H1 (cell line): ENCODE results near the gene TROAP. TPM values are rescaled to one million over a fixed set of nuclear protein-coding genes. Genes with fewer than 3 reads are reported as not detected.

Experiments
- NANOG ChIP-seq: IDR thresholded peaks from 2 replicates; pipeline ENCODE4 v1.6.1; 2011; ENCODE audit warnings: low read length, low read depth, mild to moderate bottlenecking, inconsistent platforms; ENCODE audit not compliant: insufficient read depth, poor library complexity, severe bottlenecking
- SIN3A ChIP-seq, 2 experiments: IDR thresholded peaks in 1 of 2; conservative IDR thresholded peaks in 1 of 2; 2 replicates each; pipeline ENCODE4 v1.6.1; 2011 to 2012; ENCODE audit warnings: low read length in 2 of 2, improper control_type of control experiment in 1 of 2, low read depth in 1 of 2, mild to moderate bottlenecking in 1 of 2
- polyA plus RNA-seq, 7 experiments: library from polyadenylated mRNA; depleted of rRNA in 3 of 7; stranded (reverse) in 5 of 7; unstranded in 2 of 7; fragments of >200 nt in 5 of 7; fragments of 200-250 nt in 2 of 7; gene quantifications; 1 replicate in 5 of 7; 2 replicates in 1 of 7; 4 replicates in 1 of 7; pipeline versions ENCODE4 v1.2.1 to v1.2.3, GENCODE V29; 2011 to 2013; ENCODE audit warnings: missing spikeins in 2 of 7, mixed read lengths in 2 of 7
- total RNA-seq: library from RNA; stranded (reverse); fragmentation: NEBNext Ultra II Directional; extraction: Animal tissue kit (Norgen Biotek cat#: 25700); gene quantifications from 2 replicates; pipeline ENCODE4 v1.2.1, GENCODE V29; 2021

TROAP gene
- total and polyA plus RNA-seq, 2 of the 8 experiments (the other 6 are each of a cell fraction or from before 2014, with no cell fraction given): 36.7 to 52.0 TPM

GRCh38 chr12:49375406-49375805 lies 52.4 kb downstream of the TROAP start (continued):
- TF ChIP-seq SIN3A (conservative IDR thresholded peaks at IDR 0.05 in 1 of 2, IDR thresholded peaks at IDR 0.05 in 1 of 2; ENCODE audit: low read depth in 1 of 2, low read length in 2 of 2) (no peak), NANOG (no peak)
